GM19193 (cell line): ENCODE measurements around the gene RASL11A.

Source experiments
- POLR2A ChIP-seq: IDR thresholded peaks from 4 replicates; pipeline ENCODE4 v1.6.1; 2011; ENCODE audit not compliant: insufficient read depth, insufficient read length; ENCODE audit errors: extremely low read depth

Gene RASL11A

GRCh38 chr13:27259831-27260230, 10.8 kb upstream of the RASL11A start:
- no peak for TF ChIP-seq POLR2A

GRCh38 chr13:27261396-27261795, 9.2 kb upstream of the RASL11A start:
- no peak for TF ChIP-seq POLR2A

- no peak for TF ChIP-seq POLR2A
Observed at GRCh38 chr13:27263438-27263837, 7.2 kb upstream of the RASL11A start.

- no peak for TF ChIP-seq POLR2A
Observed at GRCh38 chr13:27264181-27264580, 6.4 kb upstream of the RASL11A start.

GRCh38 chr13:27264648-27265047, 6.0 kb upstream of the RASL11A start:
- no peak for TF ChIP-seq POLR2A

GRCh38 chr13:27266917-27267316, 3.7 kb upstream of the RASL11A start:
- no peak for TF ChIP-seq POLR2A

- no peak for TF ChIP-seq POLR2A
Observed at GRCh38 chr13:27267596-27267995, 3.0 kb upstream of the RASL11A start.

GRCh38 chr13:27269114-27269665, 1.4 kb upstream of the RASL11A start:
- no peak for TF ChIP-seq POLR2A

- TF ChIP-seq POLR2A = no peak
Observed at GRCh38 chr13:27271570-27272096, 1.0 kb downstream of the RASL11A start.

GRCh38 chr13:27273658-27274425, 3.2 kb downstream of the RASL11A start:
- no peak for TF ChIP-seq POLR2A

- no peak for TF ChIP-seq POLR2A
Observed at GRCh38 chr13:27274631-27275030, 4.0 kb downstream of the RASL11A start.

- no peak for TF ChIP-seq POLR2A
Observed at GRCh38 chr13:27276188-27276587, 5.6 kb downstream of the RASL11A start.

GRCh38 chr13:27279506-27279905, 8.9 kb downstream of the RASL11A start:
- TF ChIP-seq POLR2A = no peak

GRCh38 chr13:27280009-27280656, 9.5 kb downstream of the RASL11A start:
- TF ChIP-seq POLR2A = no peak

- TF ChIP-seq POLR2A = no peak
Observed at GRCh38 chr13:27280841-27281240, 10.2 kb downstream of the RASL11A start.

GRCh38 chr13:27281420-27281819, 10.8 kb downstream of the RASL11A start:
- no peak for TF ChIP-seq POLR2A

GRCh38 chr13:27283906-27284493, 13.4 kb downstream of the RASL11A start:
- TF ChIP-seq POLR2A = no peak
